Endothelial cell of umbilical vein (primary cell): ENCODE measurements around the gene SESTD1. TPM values are rescaled to one million over a fixed set of nuclear protein-coding genes. Genes with fewer than 3 reads are reported as not detected.

Source experiments
- BruUV-seq: library from RNA; stranded (reverse); fragments of 400-500 nt; replicated peaks from 2 replicates; lab custom pipeline; 2021; lab: Mats Ljungman, UMichigan
- CTCF ChIA-PET: fragments of 300-600, 350-600 bp; sonication (Branson Sonifier 250); formaldehyde crosslinking; loops from one replicate; lab custom pipeline; 2021; ENCODE audit warnings: antibody characterized with exemption, inconsistent platforms; lab: Charles Lee
- POLR2A ChIA-PET: fragments of 300-600, 350-600 bp; sonication (Branson Sonifier 250); formaldehyde crosslinking; loops from one replicate; lab custom pipeline; 2021; ENCODE audit warnings: antibody characterized with exemption, inconsistent platforms; lab: Charles Lee
- DNase-seq: peaks from one replicate; pipeline ENCODE4 v3.0.0-alpha.2; 2011; ENCODE audit warnings: low read depth, low spot score
- FAIRE-seq: peaks from 2 replicates; lab custom pipeline; 2011; peaks lifted over from hg19 to GRCh38; lab: Jason Lieb, UNC
- H2AFZ ChIP-seq: 2 replicates; pipeline ENCODE4 v1.6.0; 2012; ENCODE audit warnings: low read depth, low read length, control low read depth, inconsistent platforms
- H3K27ac ChIP-seq: 2 replicates; pipeline ENCODE4 v1.5.1; 2011; ENCODE audit warnings: low read depth, mild to moderate bottlenecking, control low read depth, low read length, moderate library complexity; ENCODE audit not compliant: insufficient read depth
- H3K27me3 ChIP-seq, 2 experiments: 2 replicates each; pipeline versions ENCODE4 v1.6.0 to v1.6.1; 2011; ENCODE audit warnings: low read length in 2 of 2, mixed read lengths in 1 of 2; ENCODE audit not compliant: control insufficient read depth in 2 of 2, insufficient read depth in 2 of 2
- H3K36me3 ChIP-seq, 2 experiments: 2 replicates in 1 of 2; 3 replicates in 1 of 2; pipeline ENCODE4 v1.5.1; 2011; ENCODE audit warnings: low read length in 2 of 2, mild to moderate bottlenecking in 1 of 2, moderate library complexity in 1 of 2; ENCODE audit not compliant: control insufficient read depth in 2 of 2, insufficient read depth in 2 of 2; ENCODE audit errors: extremely low read depth in 1 of 2
- H3K4me1 ChIP-seq: 3 replicates; pipeline ENCODE4 v1.5.1; 2011; ENCODE audit warnings: mild to moderate bottlenecking, low read length; ENCODE audit not compliant: control insufficient read depth, insufficient read depth; ENCODE audit errors: extremely low read depth
- H3K4me2 ChIP-seq: 2 replicates; pipeline ENCODE4 v1.6.1; 2011; ENCODE audit warnings: low read length, control low read depth, mixed read lengths; ENCODE audit not compliant: insufficient read depth
- H3K4me3 ChIP-seq, 3 experiments: fragments of 200-600 bp in 1 of 3; sonication (generic), shearing (Covaris generic) in 1 of 3; replicated peaks in 1 of 3; 2 replicates each; pipeline ENCODE4 v1.5.1; 2011 to 2016; ENCODE audit warnings: control low read depth in 3 of 3, low read length in 3 of 3, mild to moderate bottlenecking in 2 of 3, inconsistent platforms in 1 of 3, low read depth in 1 of 3, moderate library complexity in 1 of 3; ENCODE audit not compliant: insufficient read depth in 1 of 3
- H3K79me2 ChIP-seq: 2 replicates; pipeline ENCODE4 v1.6.0; 2012; ENCODE audit warnings: low read length, inconsistent platforms; ENCODE audit not compliant: control insufficient read depth, insufficient read depth
- H3K9ac ChIP-seq: replicated peaks from 2 replicates; pipeline ENCODE3; 2011; ENCODE audit warnings: low read length, control low read depth; ENCODE audit not compliant: insufficient read depth; ENCODE audit errors: extremely low read depth
- H3K9me1 ChIP-seq: replicated peaks from 3 replicates; pipeline ENCODE4 v1.6.0; 2011; ENCODE audit warnings: mild to moderate bottlenecking, low read length; ENCODE audit not compliant: control insufficient read depth, insufficient read depth; ENCODE audit errors: extremely low read depth
- H3K9me3 ChIP-seq: replicated peaks from 2 replicates; pipeline ENCODE4 v1.5.1; 2012; ENCODE audit warnings: low read length, inconsistent platforms; ENCODE audit not compliant: control insufficient read depth, insufficient read depth
- H4K20me1 ChIP-seq: replicated peaks from 2 replicates; pipeline ENCODE3; 2011; ENCODE audit warnings: mild to moderate bottlenecking, low read length; ENCODE audit not compliant: control insufficient read depth, insufficient read depth; ENCODE audit errors: extremely low read depth
- EZH2 ChIP-seq: IDR thresholded peaks from 2 replicates; pipeline ENCODE4 v1.6.1; 2012; ENCODE audit warnings: borderline replicate concordance, low read depth, mild to moderate bottlenecking, moderate library complexity, low read length, inconsistent platforms; ENCODE audit not compliant: severe bottlenecking
- FOS ChIP-seq: IDR thresholded peaks from 2 replicates; pipeline ENCODE4 v1.6.1; 2011; ENCODE audit warnings: mild to moderate bottlenecking, low read length, moderate library complexity, borderline replicate concordance; ENCODE audit not compliant: insufficient read depth
- GATA2 ChIP-seq: IDR thresholded peaks from 2 replicates; pipeline ENCODE4 v1.7.0; 2011; ENCODE audit warnings: low read depth, mild to moderate bottlenecking, moderate library complexity, mixed read lengths, low read length; ENCODE audit not compliant: insufficient read length, insufficient read depth
- JUN ChIP-seq: IDR thresholded peaks from 2 replicates; pipeline ENCODE4 v1.6.1; 2011; ENCODE audit warnings: borderline replicate concordance, low read depth; ENCODE audit not compliant: insufficient read length, insufficient read depth
- MYC ChIP-seq: IDR thresholded peaks from one replicate; pipeline ENCODE4 v1.6.1; 2011; ENCODE audit warnings: mild to moderate bottlenecking, low read depth, low read length
- POLR2A ChIP-seq: IDR thresholded peaks from 2 replicates; pipeline ENCODE4 v1.6.1; 2012; ENCODE audit warnings: low read depth, mild to moderate bottlenecking, control low read depth, low read length
- POLR2AphosphoS5 ChIP-seq: IDR thresholded peaks from 2 replicates; pipeline ENCODE4 v1.6.1; 2012; ENCODE audit warnings: low read depth, mild to moderate bottlenecking, control low read depth, low read length, moderate library complexity; ENCODE audit not compliant: insufficient read depth
- dilution Hi-C: fragments of 300-500 bp; cut with MboI; formaldehyde crosslinking; loops from one replicate; pipeline ENCODE4 v1.15.0; 2019; ENCODE audit warnings: low sequenced_read_pairs; ENCODE audit not compliant: extremely low pct_ligation_motif_present
- intact Hi-C: fragments of 100-400 bp; cut with micrococcal nuclease; formaldehyde crosslinking; loops from one replicate; pipeline ENCODE4 v1.10.0; 2022
- polyA plus RNA-seq, 4 experiments: library from polyadenylated mRNA; depleted of rRNA in 3 of 4; stranded (reverse) in 3 of 4; unstranded in 1 of 4; fragments of >200 nt; gene quantifications; 2 replicates each; pipeline versions ENCODE4 v1.2.1 to v1.2.3, GENCODE V29; 2011 to 2012; ENCODE audit warnings: missing spikeins in 1 of 4
- total RNA-seq: library from RNA; stranded (reverse); gene quantifications from 2 replicates; pipeline ENCODE4 v1.2.3, GENCODE V29; 2021
- TF ChIP-seq, protein P1 (sequence below), 2 donors: IDR thresholded peaks; 1 replicate in 1 of 2; 2 replicates in 1 of 2; pipeline ENCODE4 v1.5.1; 2011; ENCODE audit warnings: low read length in 2 of 2, mild to moderate bottlenecking in 2 of 2, moderate library complexity in 2 of 2, control low read depth in 1 of 2, inconsistent platforms in 1 of 2, low read depth in 1 of 2; ENCODE audit not compliant: insufficient read depth in 1 of 2; ENCODE audit errors: extremely low read depth in 1 of 2
- TF ChIP-seq, protein P2 (sequence below): IDR thresholded peaks from 2 replicates; pipeline ENCODE4 v1.6.1; 2011; ENCODE audit not compliant: insufficient read depth, insufficient read length

Gene SESTD1
- total and polyA plus RNA-seq, 2 donors (not counting 3 experiments of a cell fraction or from before 2014, with no cell fraction given), result 9.8 to 72.4 TPM

DNA sequence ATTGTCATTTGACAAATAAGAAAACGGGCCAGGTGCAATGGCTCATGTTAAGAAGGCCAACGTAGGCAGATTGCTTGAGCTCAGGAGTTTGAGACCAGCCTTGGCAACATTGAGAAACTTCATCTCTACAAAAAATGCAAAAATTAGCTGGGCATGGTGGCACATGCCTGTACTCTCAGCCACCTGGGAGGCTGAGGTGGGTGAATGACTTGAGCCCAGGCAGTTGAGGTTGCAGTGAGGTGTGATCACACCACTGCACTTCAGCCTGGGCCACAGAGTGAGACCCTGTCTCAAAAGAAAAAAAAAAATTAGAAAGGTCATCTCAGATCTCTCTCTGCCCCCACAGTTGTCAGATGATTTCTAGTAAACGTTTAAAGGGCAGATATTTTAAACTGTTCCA, 4.4 kb downstream of the SESTD1 start:
- intact Hi-C loops, result loop anchor here (5.0 kb wide), 1 partner anchor 778 kb away; the partner anchor contains the start of gene PLEKHA3
- Histone ChIP-seq H3K4me3 (no peak overlapping the region), H3K9me1 (no peaks in the 10 kb centered on the region), H3K27ac (no peak overlapping the region), H3K79me2 (peaks cover 83% of the 10 kb centered on the region), H3K36me3 (no peaks in the 10 kb centered on the region), H3K9me3 (no peaks in the 10 kb centered on the region), H3K9ac (no peak overlapping the region), H3K27me3 (no peaks in the 10 kb centered on the region), H3K4me1 (peaks cover 17% of the 10 kb centered on the region), H3K4me2 (no peak overlapping the region), H2AFZ (no peak overlapping the region), H4K20me1 (peaks cover 5% of the 10 kb centered on the region)
- DNase-seq (no peak), FAIRE-seq (no peak)
- POLR2A ChIA-PET, result no interaction called here
- no TSS peak for BruUV-seq
- TF ChIP-seq POLR2AphosphoS5, result no peak
- TF ChIP-seq, protein P1, sequence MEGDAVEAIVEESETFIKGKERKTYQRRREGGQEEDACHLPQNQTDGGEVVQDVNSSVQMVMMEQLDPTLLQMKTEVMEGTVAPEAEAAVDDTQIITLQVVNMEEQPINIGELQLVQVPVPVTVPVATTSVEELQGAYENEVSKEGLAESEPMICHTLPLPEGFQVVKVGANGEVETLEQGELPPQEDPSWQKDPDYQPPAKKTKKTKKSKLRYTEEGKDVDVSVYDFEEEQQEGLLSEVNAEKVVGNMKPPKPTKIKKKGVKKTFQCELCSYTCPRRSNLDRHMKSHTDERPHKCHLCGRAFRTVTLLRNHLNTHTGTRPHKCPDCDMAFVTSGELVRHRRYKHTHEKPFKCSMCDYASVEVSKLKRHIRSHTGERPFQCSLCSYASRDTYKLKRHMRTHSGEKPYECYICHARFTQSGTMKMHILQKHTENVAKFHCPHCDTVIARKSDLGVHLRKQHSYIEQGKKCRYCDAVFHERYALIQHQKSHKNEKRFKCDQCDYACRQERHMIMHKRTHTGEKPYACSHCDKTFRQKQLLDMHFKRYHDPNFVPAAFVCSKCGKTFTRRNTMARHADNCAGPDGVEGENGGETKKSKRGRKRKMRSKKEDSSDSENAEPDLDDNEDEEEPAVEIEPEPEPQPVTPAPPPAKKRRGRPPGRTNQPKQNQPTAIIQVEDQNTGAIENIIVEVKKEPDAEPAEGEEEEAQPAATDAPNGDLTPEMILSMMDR (IDR thresholded peaks at IDR 0.05; ENCODE audit: extremely low read depth in 1 of 2, insufficient read depth in 1 of 2, low read depth in 1 of 2, low read length in 2 of 2), result no peak
- TF ChIP-seq GATA2, result no peak
- no peak for TF ChIP-seq MYC
- TF ChIP-seq, protein P2, sequence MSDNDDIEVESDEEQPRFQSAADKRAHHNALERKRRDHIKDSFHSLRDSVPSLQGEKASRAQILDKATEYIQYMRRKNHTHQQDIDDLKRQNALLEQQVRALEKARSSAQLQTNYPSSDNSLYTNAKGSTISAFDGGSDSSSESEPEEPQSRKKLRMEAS, result no peak
- TF ChIP-seq FOS, result no peak
- TF ChIP-seq EZH2, result no peak
- TF ChIP-seq JUN, result no peak
- no peak for TF ChIP-seq POLR2A
- CTCF ChIA-PET, result interaction anchor here (1.6 kb wide), 1 partner anchor 21 kb away, joined by 4 read pairs; no protein-coding TSS in a partner anchor
- dilution Hi-C loops, result no loop called here
